Measurements from ENCODE around the gene CD244.
"Not testable (repeated sequence)": the region's sequence is repeated elsewhere in the genome, so short reads cannot be mapped to it uniquely, and the experiment has no call there.

Gene CD244

DNA sequence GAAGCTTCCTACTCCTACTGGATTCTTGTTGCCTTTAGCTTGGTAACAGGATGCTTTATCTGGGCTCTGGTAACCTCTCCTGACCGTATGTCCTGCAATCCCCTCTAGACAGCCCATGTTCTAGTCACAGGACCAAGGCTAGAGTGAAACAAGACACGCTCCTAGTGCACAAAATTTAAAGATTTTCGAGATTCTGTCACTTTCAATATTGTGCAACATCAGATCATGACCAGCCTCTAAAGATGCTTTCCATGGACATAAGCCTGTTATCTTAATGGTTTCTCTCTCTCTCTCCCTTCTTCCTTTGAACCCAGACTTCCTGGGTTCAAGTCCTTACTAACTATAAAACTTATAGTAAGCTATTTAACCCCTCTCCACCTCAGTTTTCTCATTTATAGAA lies 68.3 kb downstream of the CD244 start:
- H3K4me3 ChIP-seq (ENCODE audit: low read depth, low read length) = no peak overlapping the region
- DNase-seq (ENCODE audit: low read depth) = no peak

DNA sequence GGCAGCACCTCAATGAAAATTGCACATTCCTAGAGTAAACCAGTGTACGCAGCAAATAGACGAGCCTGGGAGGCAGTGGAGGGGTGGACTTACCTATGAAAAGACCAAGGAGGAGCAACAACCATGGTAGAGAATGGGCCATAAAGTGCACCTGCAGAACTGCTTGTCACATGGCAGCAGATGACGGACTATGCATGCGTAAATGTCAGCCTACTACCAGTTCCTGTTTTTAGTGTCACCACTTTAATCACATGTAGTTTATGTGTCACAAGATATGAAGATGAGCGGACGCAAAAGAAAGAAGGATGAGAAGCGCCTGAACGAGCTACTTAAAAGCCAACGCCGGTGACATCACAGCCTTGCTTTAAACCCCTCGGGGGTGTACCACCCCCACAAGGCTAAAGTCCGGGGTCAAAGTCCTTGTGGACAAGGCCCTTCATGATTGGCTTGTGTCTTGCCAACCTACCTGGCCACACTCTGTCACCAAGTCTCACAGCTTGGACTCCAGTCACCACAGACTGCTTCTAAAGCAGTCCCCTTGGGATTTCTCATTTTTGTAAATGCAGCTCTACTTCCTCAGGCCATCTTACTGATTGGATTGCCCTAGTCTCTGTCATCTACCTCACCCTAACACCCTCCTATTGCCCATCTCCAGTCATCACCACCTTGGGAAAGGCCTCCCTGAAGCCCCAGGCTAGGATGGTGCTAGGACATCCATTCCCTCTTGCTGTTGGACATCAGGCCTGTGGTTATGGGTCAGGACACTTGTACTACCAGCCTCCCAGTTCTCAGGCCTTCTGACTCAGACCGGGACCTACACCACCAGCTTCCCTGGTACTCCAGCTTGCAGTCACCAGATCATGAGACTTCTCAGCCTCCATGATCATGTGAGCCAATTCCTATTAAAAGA lies 72.7 kb downstream of the CD244 start:
- H3K4me3 ChIP-seq (ENCODE audit: low read depth, low read length) = no peak overlapping the region
- no peak for DNase-seq (ENCODE audit: low read depth)

DNA sequence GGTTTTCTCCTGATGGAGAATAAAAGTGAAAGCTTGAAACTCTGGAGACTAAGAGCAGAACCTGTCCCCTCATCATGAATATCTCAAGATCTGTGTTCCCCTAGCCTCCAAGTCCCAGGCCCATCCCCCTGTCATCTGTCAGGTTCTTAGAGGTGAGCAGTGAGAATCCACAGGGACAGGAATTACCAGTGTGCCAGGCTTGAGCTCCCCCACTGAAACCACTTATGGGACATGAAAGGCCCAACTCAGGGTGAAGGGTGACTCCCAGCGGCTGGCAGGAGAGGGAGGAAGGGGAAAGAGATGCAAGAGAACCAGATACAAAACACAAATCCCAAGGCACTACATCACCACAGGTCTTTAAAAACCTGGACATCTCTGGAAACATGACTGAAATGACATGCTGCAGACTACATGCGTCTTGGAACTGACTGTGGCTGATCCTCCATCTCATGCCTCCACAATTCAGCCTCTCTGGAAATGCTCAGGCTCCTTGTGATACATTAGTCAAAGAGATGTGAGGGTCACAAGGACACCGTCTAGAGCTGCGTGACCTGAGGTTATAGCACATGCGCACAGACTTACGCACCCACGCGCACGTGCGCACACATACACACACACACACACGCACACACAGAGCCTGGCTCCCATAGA lies 73.5 kb downstream of the CD244 start:
- DNase-seq (ENCODE audit: low read depth) = no peak
- H3K4me3 ChIP-seq (ENCODE audit: low read depth, low read length) = no peak overlapping the region

DNA sequence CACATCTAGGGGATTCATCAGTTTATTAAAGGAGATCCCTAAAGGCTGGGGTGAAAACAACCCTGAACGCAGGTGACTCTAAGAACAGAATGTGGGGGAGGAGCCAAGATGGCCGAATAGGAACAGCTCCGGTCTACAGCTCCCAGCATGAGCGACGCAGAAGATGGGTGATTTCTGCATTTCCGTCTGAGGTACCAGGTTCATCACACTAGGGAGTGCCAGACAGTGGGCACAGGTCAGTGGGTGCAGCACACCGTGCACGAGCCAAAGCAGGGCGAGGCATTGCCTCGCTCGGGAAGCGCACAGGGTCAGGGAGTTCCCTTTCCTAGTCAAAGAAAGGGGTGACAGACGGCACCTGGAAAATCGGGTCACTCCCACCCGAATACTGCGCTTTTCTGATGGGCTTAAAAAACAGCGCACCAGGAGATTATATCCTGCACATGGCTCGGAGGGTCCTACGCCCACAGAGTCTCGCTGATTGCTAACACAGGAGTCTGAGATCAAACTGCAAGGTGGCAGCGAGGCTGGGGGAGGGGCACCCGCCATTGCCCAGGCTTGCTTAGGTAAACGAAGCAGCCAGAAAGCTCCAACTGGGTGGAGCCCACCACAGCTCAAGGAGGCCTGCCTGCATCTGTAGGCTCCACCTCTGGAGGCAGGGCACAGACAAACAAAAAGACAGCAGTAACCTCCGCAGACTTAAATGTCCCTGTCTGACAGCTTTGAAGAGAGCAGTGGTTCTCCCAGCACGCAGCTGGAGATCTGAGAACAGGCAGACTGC lies 79.5 kb downstream of the CD244 start:
- H3K4me3 ChIP-seq (ENCODE audit: low read depth, low read length); DNase-seq (ENCODE audit: low read depth): not testable (repeated sequence)

DNA sequence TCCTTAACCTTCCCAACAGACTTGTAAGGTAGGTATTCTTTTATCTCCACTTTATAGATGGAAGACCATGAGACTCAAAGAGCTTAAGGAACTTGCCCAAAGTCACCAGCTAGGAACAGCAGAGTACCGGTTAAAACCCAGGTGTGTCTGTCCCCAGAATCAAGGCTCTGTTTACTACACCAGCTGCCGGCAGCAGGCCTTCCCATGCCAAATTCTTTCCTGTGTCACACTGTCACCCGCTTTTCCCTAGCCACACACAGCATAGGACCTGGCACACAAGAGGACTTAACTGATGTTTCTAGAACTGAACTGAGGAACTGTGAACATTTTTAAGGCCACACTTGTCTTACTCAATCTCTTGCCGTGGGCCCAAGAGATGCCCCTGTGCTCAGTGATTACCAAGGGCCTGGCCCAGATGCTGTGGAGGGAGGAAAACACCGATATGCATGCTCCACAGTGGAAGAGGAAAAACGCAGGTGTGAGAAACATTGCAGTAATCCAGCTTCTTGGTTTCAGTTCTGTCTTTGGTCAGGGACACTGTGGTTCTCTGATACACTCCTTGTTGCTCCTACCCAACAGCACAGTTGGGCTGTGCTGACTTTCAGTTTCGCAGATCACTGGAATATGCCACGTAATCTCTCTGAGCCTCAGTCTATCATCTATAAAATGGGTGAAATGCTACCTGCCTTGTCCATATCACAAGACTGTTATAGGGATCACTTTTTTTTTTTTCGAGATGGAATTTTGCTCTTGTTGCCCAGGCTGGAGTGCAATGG lies 80.6 kb downstream of the CD244 start:
- no peak for DNase-seq (ENCODE audit: low read depth)
- H3K4me3 ChIP-seq (ENCODE audit: low read depth, low read length) = no peak overlapping the region

DNA sequence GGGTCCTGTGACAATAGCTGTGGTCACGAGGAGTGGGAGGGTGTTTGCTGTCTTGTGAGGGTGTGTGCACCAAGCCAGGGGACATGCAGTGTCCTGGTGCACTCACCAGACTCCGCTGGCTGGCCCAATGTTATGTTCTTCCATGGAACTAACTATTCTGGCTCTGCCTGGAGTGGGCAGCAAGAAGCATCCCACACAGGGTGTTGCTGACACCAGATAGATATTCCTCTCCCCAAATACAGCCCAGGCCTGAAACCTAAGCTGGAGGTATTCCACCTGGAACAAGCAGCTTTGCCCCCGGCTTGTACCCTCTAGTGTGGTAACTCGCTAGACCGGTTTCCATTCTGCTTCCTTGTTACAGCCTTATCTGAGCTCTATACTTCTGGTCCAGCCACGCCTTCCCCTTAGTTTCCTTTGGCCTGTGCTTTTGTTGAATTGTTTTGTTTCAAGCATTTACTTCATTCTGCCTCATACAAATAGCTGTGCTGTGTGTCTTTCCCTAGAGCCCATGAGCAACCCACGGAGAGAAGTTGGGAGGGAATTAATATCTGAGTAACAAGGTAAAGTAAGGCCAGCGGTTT lies 81.4 kb downstream of the CD244 start:
- no peak for DNase-seq (ENCODE audit: low read depth)
- H3K4me3 ChIP-seq (ENCODE audit: low read depth, low read length) = no peak overlapping the region

DNA sequence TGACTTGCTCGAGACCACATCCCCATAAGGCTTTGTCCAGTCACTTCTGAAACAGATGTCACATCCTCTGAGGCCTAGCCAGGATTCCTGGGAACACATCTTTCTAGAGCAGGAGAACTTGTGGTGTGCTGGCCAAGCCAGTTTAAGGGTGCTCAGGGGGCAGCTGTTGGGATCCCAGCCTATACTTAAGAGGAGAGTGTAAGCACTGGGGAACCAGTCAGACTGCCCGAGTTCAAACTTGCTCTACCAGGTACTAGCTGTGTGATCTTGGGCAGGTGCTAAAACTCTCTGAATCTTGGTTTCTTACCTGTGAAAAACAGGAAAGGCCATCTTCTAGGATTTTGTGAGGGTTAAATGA lies 82.3 kb downstream of the CD244 start:
- no peak for DNase-seq (ENCODE audit: low read depth)

More for the DNA sequence above, 82.3 kb downstream of the CD244 start:
- no peak overlapping the region for H3K4me3 ChIP-seq (ENCODE audit: low read depth, low read length)
